AG08396 (cell line): Measurements from ENCODE around the gene C14orf119.

Source experiments
- DNase-seq: peaks from one replicate; pipeline ENCODE4 v3.0.0; 2012; ENCODE audit warnings: low spot score, mixed read lengths

C14orf119 gene

GRCh38 chr14:23095196-23096108 is at the start of gene C14orf119:
TSS of gene C14orf119 (plus strand) at chr14:23095505. CDS start at chr14:23097659, 2,154 bp downstream.
- DNase-seq = peak; percentile 98

DNA sequence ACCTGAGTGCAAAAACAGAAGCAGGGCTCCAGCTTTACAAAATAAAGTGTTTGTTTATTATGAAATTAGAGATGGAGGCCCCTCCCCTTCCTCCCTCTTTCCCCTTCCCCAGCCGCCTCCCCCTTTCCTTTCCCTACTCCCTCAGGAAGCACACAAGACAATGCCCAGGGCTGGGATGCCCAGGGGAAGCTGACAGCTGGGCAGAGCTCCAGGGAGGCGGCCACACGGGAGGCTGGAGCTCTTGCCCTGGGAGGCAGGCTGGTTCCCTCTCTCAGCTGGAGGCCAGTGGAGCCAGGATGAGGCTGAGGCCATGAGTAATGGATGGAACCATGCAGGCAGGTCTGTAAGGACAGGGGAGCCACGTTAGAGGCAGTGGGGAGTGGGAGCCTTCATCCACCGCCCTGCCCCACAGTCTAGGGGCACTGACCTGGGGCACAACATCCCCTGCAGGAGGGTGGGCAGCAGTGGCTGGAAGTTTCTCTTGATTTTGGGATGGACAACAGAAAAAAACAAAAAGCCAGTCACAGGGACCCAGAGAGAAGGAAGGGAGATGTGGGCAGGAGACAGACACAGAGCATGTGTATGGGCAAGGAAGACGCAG is 48.2 kb upstream of the C14orf119 start:
- no peak for DNase-seq

DNA sequence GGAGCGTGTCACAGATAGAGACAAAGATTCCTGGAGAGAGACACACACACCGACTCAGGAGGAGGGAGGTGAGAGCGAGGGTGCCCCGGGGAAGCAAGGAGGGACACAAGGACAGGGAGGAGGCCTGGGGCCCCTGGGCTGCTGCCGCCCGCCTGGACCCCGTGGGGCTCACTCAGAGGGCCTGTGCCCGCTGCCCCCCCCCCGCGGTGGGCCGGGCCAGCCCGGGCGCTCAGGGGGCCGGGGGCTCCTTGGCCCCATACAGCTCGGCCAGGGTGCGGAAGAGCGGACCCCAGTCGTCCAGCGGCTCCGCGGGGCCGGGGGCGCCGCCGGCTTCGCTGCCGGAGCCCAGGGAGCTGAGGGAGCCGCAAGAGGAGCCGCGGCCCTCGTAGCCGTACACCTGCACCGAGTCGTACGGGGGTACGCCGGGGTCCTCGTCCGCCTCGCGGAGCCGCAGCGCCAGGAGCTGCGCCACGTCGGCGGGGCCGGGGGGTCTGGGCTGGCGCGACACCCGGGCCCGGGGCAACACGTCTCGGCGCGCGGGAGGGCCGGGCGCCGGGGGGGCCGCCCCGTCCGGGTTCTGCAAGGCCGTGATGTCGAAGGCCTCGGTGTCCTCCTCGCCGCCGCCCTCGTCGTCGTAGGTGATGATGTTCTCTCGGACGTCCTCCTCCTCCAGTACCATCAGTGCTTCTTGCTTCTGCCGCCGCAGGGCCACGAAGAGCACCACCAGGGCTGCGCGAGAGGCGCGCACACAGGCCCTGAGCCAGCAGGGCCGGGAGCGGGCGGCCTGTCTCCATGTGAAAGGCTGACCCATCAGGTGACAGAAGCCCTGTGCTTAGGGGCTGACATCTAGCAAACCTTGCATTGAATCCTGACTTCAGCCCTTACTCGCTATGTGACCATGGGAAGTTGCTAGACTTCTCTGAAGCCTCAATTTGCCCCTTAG is 47.3 kb upstream of the C14orf119 start:
- DNase-seq = no peak

- DNase-seq = no peak
Observed at GRCh38 chr14:23049011-23049410, 46.3 kb upstream of the C14orf119 start.

- no peak for DNase-seq
Observed at GRCh38 chr14:23051141-23052057, 43.9 kb upstream of the C14orf119 start.

DNA sequence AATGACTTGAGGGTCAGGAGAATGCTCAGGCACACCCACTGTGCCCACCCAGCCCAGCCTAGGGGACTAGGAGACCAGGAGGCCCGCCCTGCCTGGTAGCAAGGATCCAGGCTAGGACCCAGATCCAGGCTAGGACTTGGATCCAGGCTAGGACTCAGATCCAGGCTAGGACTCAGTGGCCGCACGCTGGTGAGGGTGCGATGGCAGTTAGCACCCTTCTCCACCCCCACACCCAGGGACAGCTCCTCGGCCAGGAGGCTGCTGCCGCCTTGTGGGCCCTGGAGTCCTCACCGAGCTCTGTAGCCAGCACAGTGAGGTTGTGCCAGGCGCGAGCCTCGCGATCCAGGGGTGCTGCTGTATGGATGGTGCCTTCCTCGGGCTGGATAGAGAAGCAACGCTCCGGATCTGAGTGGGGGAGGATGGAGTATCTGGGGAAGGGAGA is 43.1 kb upstream of the C14orf119 start:
- DNase-seq = no peak

GRCh38 chr14:23052671-23053070 is 42.6 kb upstream of the C14orf119 start:
- no peak for DNase-seq

DNA sequence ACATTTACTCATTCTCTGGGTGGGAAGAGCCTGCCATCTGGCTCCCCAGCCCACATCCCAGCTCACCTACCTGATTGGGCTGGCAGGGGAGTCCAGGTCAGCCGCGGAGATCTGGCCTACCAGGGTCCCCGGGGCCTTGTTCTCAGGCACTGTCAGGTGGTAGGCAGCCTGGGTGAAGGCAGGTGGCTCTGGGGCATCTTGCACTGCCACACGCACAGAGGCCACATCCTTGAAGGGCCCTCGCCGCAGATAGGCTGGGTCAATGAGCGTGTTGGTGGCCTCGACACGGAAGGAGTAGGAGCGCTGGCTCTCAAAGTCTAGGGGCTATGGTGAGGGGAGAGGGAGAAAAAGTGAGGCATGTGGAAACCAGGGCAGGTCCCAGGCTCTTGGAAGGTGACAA is 41.9 kb upstream of the C14orf119 start:
- no peak for DNase-seq

DNA sequence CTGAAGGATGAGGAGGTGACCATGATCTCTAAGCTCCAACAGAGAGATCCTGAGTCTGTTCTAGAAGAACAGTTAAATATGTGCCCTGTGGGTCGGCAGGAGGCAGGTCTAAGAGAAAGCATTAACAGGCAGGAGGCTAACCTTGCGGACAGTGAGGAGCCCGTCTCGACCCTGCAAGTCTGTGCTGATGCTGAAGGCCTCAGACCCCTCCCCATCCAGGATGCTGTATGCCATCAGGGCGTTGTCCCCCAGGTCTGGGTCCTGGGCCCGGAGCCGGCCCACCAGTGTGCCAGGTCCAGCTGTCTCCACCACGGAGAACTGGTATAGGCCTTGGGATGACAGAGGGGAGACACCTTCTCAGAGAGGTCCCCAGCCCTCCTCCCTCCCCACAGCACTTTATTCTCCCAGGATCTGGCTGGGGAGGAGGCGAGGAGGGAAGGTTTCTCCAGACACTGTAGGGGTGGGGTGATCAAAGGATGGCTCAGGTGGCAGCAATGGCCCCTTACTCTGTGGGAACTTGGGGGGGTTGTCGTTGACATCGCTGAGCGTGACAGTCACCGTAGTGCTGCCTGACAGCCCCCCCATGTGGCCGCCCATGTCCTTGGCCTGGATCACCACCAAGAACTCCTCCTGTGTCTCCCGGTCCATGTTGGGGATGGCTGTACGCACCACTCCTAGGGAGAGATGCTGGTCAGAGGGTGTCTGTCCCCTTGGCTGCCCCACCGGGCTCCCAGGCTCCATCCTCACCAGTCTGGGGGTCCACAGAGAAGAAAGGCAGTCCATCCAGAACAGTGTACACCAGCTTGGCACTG is 41.1 kb upstream of the C14orf119 start:
- no peak for DNase-seq

- no peak for DNase-seq
Observed at GRCh38 chr14:23055147-23055550, 40.2 kb upstream of the C14orf119 start.

GRCh38 chr14:23055621-23056144 is 39.6 kb upstream of the C14orf119 start:
- peak; percentile 49 for DNase-seq

- DNase-seq = peak; percentile 92
Observed at GRCh38 chr14:23056145-23056955, 39.0 kb upstream of the C14orf119 start.

- DNase-seq = peak; percentile 90
Observed at GRCh38 chr14:23056956-23057756, 38.1 kb upstream of the C14orf119 start, which contains the start of gene CDH24. TSS of gene CDH24 (minus strand) at chr14:23057520. CDS start at chr14:23055733, 1,787 bp downstream.

- DNase-seq = peak; percentile 89
Observed at GRCh38 chr14:23057757-23058653, 37.3 kb upstream of the C14orf119 start.

DNA sequence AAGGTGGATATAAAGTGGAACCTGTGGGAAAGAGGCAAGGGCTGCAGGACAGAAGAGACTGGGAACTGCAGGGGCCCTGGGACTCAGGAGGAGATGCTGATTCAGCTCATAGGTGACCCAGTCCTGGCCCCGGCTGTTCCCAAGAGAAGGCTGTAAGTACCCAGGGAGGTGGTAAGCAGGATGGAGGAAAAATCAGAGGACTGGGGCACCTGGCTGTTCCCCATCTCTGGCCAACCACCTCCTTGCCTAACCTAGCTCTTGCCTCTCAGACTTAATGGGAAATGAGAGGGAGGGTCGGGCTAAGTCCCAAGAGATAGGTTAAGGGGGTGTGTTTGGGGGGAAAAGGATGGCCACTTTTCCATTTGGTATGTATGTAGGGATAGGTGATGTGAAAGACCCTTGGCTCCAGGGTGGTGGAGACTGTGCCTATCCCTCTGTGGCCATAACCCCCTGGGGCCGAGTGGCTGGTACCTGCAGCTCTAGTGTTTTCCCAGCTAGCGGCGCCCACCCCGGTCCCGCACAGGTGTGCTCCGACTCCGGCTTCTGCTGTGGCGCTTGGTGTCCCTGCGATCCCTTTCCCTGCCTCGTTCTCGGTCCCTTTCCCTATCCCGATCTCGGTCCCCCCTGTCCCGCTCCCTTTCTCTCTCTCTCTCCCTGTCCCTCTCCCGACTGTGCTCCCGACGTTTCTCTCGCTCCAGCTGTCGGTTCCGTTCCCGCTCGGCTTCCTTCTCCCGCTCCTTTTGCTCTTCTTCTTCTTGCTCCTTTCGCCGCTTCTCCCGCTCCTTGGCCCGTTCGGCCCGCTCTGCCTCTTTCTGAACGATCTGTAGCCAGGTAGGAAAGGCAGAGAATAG is 36.4 kb upstream of the C14orf119 start:
- no peak for DNase-seq
